HG03064 (cell line): ENCODE measurements around the gene ZNF641.
"Not testable (repeated sequence)": the region's sequence is repeated elsewhere in the genome, so short reads cannot be mapped to it uniquely, and the experiment has no call there.

Source experiments
- ATAC-seq: cut with Tn5 transposase; IDR thresholded peaks from one replicate; pipeline ENCODE4 v1.9.1; 2021; ENCODE audit warnings: low read depth; ENCODE audit not compliant: unreplicated experiment

Gene ZNF641

GRCh38 chr12:48336061-48336460 lies 14.7 kb downstream of the ZNF641 start:
- no peak for ATAC-seq

GRCh38 chr12:48334808-48335207 lies 15.9 kb downstream of the ZNF641 start:
- no peak for ATAC-seq

- ATAC-seq = not testable (repeated sequence)
These were observed 17.0 kb downstream of the ZNF641 start for GRCh38 chr12:48333680-48334079.

- ATAC-seq = no peak
These were observed 19.3 kb downstream of the ZNF641 start for GRCh38 chr12:48331399-48331798.

- no peak for ATAC-seq
These were observed 21.4 kb downstream of the ZNF641 start for GRCh38 chr12:48329199-48329939.

GRCh38 chr12:48316491-48316890 lies 34.2 kb downstream of the ZNF641 start:
- no peak for ATAC-seq

- ATAC-seq = no peak
These were observed 39.4 kb downstream of the ZNF641 start for GRCh38 chr12:48311313-48311712.

GRCh38 chr12:48307269-48307668 lies 43.5 kb downstream of the ZNF641 start:
- no peak for ATAC-seq

- no peak for ATAC-seq
These were observed 45.5 kb downstream of the ZNF641 start for GRCh38 chr12:48305190-48305589.

- no peak for ATAC-seq
These were observed 48.4 kb downstream of the ZNF641 start for GRCh38 chr12:48302161-48302911.

GRCh38 chr12:48300774-48301173 lies 49.9 kb downstream of the ZNF641 start:
- no peak for ATAC-seq

- no peak for ATAC-seq
These were observed 54.0 kb downstream of the ZNF641 start for GRCh38 chr12:48296586-48297282.

GRCh38 chr12:48292040-48292439 lies 58.7 kb downstream of the ZNF641 start:
- no peak for ATAC-seq

- no peak for ATAC-seq
These were observed 59.2 kb downstream of the ZNF641 start for GRCh38 chr12:48291511-48291910.

- ATAC-seq = no peak
These were observed 62.1 kb downstream of the ZNF641 start for GRCh38 chr12:48288387-48289268.
